Measurements from ENCODE around the gene ANKMY1. TPM values are rescaled to one million over a fixed set of nuclear protein-coding genes. Genes with fewer than 3 reads are reported as not detected.
A peak's percentile ranks its signal among the peaks of the same experiment; 100 is the strongest.

ANKMY1 gene
- total RNA-seq, 1 experiment from 2014 or later, result 2.4 TPM

DNA sequence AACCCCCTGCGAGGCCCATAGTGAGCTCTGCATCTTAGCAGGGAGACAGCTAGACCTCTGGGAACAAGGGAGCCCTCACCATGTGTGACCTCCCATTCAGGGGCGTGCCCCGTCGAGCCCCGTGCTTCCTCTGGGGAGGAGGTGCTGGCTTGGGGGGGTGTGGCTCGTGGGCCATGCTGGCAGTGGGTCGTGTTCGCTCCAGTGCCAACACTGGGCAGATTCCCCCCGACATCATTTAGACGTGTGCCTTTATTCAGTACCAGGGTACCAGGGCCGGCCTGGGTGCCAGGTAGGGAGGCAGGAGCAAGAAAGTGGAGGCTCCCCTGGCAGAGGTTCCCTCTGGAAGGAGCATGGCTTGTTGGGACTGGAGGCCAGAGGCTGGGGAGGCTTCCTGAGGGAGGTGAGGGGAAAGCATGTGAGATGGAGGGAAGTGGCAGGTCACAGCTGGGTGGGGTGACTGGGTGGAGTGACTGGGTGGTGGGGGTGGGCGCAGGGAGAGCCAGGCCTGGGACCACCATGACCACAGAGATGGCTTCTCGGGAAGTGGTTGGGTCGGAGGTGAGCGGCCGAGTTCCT, 107.2 kb downstream of the ANKMY1 start:
- no peak for DNase-seq (ENCODE audit: low read depth)
- in situ Hi-C loops (cut with HindIII; ENCODE audit: low pct_unique_long_range_greater_than_20kb, low sequenced_read_pairs), result no loop called here

DNA sequence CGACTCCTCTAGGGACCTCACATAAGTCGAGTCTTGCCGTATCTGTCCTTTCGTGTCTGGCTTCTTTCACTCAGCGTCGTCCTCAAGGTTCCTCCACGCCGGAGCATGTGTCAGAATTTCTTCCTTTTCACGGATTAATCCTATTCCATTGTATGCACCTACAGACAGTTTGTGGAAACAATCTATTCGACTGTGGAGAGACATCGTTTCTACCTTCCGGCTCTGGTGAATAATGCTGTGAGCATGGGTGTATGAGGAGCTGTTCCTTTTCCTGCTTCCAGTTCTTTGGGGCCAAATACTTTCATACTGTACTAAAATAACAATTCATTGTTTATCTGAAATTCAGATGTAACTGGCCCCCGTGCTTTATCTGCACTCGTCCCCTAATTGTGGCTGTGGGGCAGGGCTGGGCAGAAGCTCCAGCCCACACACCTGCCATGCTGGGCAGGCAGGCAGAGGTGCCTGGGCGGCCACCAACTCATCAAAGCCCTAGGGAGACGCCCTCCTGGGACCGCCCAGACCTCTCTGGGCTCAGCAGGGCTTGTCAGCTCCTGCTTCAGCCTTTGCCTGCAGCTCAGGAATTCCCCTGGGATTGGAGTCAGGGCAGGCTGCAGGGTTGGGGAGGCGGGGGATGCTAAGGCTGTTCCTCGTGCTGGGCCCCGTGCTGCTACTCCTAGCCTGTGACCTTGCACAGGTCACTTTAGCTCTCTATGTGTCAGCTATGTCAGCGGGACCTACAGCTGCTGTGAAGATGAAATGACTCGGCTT, 107.8 kb downstream of the ANKMY1 start:
- in situ Hi-C loops (cut with HindIII; ENCODE audit: low pct_unique_long_range_greater_than_20kb, low sequenced_read_pairs), result no loop called here
- peak; percentile 63 for DNase-seq (ENCODE audit: low read depth)

DNA sequence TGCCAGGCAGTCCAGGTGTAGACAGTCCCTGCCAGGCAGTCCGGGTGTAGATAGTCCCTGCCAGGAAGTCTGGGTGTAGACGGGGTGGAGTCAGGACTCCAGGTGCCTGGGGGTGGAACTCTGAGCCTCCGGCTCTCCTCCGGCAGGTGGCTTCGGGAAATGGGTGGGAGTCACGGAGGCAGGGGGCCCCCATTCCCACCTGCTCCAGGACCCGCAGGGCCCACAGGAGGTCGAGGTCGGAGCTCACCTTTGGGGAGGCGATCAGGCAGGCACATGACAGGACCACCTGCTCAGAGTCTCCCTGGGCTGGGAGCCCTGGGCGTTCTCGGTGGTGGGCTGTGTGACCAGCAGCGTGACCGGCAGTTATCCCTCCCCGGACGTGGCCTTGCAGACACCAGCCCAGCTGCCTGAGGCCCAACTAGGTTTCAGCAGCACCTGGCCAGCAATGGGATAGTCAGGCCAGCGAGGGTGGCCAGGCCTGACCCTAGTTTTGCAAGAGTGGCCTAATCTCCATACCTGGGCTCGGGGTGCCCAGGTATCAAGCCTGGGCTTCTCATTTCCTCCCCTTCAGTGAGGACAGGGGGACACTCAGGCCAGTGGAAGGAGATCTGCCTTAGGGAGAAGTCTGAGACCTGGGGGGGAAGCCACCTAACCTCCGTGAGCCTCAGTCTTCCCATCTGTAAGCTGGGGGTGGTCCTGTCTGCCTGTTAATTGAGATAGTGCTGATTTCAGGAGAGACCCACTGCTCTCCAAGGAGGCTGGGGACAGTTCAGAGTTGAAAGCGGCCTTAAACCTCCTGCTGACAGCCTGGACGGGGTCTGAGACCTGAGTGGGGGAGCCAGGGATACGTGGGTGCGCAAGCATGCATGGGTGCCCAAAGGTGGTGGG, 109.2 kb downstream of the ANKMY1 start:
- no peak for DNase-seq (ENCODE audit: low read depth)
- in situ Hi-C loops (cut with HindIII; ENCODE audit: low pct_unique_long_range_greater_than_20kb, low sequenced_read_pairs), result no loop called here

DNA sequence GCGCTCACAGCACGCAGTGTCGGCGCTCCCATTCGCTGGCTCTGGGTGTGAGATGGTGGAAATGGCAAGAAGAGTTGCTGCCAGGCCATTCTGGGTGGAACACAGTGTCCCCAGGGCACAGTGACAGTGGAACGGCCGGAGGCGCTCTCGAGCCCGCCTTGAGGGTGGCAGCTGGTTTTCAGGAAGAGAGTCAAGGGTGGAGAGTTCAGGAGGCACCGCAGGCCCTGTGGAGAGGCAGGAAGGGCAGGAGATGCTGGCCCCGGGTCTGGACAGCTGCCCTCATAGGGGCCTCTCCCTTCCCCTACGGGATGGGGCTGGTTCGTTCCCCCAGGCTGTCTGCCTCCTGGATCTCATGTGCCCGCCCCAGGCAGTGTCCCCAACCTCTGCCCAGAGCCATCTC, 109.9 kb downstream of the ANKMY1 start:
- no peak for DNase-seq (ENCODE audit: low read depth)
- in situ Hi-C loops (cut with HindIII; ENCODE audit: low pct_unique_long_range_greater_than_20kb, low sequenced_read_pairs), result no loop called here

DNA sequence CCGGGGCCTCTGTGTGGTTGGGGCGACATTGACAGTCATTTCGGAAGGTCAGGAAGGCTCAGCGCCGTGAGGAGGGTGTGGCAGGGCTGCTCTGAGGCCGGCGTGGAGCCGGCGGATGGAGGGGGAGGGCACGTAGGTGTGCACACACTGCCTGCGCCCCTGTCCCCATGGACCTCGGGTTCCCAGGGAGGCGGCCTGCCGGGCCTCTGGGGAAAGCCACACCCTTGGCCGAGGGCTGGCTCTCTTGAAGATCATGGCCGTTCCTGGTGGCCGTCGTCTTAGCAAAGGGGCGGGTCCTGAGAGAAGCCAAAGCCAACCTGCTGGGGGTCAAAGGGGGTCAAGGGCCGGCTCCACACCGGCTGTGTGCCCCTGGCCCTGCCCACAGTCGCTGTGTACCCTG, 110.5 kb downstream of the ANKMY1 start:
- in situ Hi-C loops (cut with HindIII; ENCODE audit: low pct_unique_long_range_greater_than_20kb, low sequenced_read_pairs), result no loop called here
- DNase-seq (ENCODE audit: low read depth), result no peak

DNA sequence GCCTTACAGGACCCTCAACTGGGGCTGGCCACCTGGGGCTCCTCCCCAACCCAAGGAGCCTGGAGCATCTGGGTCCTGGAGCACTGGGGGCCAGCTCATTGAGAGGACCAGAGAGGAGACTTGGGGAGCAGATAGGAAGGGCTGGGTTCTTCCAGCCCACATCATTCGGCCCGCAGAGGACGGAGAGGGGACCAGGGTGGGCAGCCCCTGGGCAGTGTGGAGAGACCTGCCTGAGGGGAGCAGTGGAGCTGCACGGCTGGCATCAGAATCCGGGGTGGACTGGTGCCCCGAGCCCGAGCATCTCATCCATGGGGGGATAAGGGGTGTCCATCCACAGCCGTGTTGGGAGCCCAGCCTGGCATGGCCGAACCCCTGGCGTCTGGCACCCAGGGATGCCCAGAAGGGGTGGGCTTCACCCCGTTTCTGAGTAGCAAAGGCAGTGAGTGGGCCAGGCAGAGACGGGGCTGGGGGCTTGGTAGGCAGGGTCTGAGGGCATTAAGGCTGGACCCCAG, 111.1 kb downstream of the ANKMY1 start:
- no peak for DNase-seq (ENCODE audit: low read depth)
- in situ Hi-C loops (cut with HindIII; ENCODE audit: low pct_unique_long_range_greater_than_20kb, low sequenced_read_pairs), result no loop called here

DNA sequence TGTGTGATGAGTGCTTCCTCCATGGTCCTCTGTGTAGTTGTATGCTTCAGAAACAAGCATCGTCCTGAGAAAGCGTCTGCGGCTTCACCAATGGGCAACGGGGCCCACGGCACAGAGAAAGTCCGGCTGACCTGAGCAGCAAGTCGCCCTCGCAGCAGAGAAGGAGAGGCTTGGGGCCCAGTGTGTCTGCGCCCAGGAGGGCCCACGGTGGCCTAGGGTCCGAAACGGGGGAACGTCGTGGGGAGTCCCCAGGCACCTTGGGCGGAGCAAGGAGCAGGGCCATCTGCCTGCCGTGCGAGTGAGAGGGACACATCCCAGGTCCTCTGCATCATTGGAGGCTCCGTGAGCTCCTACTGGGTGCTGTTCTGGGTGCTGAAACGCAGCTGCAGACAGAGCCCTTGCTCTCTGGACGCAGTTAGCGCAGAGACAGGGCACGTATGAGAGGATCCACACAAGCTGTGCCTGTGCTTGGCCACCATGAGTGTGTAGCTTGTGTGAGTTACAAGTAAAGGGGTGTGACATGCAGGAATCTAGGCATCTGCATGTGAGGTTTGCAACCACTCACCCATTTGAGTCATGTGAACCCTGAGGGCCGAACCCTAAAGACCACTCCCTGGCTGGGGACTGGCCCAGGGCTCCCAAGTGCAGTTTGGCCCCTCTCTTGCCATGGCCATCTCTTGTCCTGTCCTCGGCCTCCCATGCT, 111.7 kb downstream of the ANKMY1 start:
- DNase-seq (ENCODE audit: low read depth), result no peak
- in situ Hi-C loops (cut with HindIII; ENCODE audit: low pct_unique_long_range_greater_than_20kb, low sequenced_read_pairs), result no loop called here

DNA sequence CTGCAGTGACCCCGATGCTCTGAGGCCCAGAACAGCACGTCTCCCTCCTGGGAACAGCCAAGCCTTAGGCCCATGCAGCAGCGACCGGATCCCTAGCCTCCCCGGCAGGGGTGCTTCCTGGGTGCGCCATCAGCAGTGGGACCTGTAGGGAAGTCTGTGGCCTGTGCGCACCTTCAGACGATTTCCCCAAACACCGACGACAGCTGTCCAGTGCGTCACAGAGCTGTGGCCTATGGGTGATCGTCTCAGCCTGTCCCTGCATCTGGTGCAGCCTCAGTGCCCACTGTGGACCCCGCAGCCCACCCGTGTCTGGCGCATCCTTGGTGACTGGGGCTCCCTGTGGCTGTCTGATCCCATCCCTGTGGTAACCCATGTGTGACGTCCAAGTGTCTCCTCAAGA, 113.3 kb downstream of the ANKMY1 start:
- in situ Hi-C loops (cut with HindIII; ENCODE audit: low pct_unique_long_range_greater_than_20kb, low sequenced_read_pairs), result no loop called here
- no peak for DNase-seq (ENCODE audit: low read depth)

DNA sequence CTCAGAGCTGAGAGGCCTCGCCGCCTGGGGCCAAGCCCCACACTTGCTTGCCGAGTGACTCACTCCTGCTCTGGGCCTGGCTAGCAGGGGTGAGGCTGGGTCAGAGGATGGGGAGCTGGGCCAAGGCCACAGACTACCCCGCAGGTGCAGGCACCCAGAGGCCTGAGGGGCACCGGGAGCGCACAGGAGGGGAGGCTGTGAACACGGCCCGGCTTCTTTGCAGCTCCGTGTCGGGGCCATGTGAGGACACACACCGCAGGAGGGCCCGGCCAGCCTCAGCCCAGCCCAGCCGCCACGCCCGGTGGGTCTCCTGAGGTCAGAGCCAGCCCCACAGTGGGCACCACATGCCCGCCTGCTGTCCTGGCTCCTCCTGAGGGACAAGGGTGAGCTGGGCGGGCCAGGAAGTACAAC, 113.9 kb downstream of the ANKMY1 start:
- in situ Hi-C loops (cut with HindIII; ENCODE audit: low pct_unique_long_range_greater_than_20kb, low sequenced_read_pairs), result no loop called here
- DNase-seq (ENCODE audit: low read depth), result no peak

DNA sequence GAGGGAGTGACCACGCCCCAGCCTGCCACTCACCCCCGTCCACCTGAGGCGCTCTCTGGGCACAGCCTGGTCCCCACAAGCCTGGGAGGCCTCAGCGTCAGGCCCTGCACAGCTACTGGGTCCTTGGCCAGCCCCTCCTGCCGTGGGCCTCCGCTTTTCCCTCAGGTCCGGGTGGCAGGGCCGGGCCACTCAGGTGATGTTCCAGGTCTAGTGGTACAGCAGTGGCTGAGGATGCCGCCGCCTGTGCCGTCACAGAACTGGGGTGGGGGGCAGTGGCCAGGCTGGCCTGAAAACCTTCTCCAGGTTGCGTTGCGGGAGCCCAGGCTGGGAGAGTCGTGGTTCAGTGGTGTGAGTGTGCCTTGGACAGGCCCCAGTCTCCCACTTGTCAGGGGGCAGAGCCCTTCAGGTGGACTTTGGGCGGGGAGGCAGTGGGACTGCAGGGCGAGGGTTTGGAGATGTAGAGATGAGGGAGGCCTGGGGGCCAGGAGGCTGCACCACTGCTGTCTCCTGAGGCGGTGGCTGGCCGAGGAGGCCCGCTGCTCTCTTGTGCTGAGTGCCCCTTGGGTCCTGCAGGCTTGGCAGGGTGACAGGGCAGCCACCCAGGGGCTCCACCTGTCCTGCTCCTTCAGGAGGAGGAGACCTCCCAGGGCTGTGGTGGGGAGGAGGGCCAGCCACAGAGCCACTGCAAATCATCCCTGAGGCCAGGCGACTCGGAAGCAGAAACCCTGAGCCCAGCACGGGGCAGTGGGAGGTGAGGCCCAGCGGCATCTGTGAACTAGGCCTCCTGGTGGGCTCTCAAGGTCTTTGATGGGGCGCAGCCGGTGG, 114.7 kb downstream of the ANKMY1 start:
- in situ Hi-C loops (cut with HindIII; ENCODE audit: low pct_unique_long_range_greater_than_20kb, low sequenced_read_pairs), result no loop called here

DNA sequence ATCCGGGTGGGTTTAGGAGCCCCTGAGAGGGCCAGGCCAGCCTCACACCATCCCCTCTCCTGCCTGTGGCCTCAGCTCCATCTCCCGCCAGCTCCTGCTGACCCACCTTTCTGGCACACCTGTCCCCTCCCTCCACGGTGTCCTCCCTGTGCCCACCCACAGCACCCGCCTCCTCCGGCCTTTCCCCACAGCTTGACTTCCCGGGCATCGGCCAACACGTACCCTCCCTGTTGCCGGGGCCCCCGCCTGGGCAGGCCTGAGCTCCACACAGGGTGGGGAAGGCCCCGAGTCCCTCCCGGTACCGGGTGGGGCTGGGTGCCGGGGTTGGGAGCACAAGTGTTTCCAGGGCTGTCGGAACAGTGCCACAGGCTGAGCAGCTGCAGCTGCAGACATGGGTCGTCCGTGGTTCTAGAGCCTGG, 115.8 kb downstream of the ANKMY1 start:
- DNase-seq (ENCODE audit: low read depth), result no peak
- in situ Hi-C loops (cut with HindIII; ENCODE audit: low pct_unique_long_range_greater_than_20kb, low sequenced_read_pairs), result no loop called here

More for the DNA sequence above, 114.7 kb downstream of the ANKMY1 start:
- no peak for DNase-seq (ENCODE audit: low read depth)

DNA sequence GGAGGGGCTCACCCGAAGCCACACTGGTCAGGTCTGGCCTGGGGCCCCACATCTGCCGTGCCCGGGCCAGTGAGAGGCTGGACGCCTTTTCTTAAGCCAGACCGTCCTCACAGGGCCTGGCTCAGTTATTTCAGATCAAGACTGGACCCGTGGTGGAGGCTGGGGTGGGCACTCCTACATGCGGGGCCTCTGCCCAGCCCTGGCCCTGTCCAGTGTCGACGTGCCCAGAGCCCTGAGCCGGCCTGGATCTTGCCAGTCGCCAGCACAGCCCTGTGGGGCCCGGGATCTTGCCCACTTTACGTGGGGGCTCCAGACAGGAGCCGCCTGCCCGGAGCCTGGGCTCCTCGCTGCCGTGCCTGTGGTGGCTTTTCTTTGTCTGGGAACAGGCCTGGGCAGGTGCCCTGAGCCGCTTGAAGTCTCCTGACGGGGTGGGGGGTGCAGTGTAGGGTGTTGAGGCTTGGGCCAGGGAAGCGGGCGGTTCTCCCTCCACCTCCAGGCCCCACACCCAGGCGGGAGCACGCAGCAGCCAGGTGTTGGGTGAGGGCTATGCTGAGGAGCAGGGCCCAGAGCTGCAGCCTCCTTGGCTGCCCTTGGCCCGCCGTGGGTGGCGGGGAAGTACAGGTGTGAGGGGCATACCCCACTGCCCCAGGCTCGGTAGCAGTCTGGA, 116.3 kb downstream of the ANKMY1 start:
- no peak for DNase-seq (ENCODE audit: low read depth)
- in situ Hi-C loops (cut with HindIII; ENCODE audit: low pct_unique_long_range_greater_than_20kb, low sequenced_read_pairs), result no loop called here

DNA sequence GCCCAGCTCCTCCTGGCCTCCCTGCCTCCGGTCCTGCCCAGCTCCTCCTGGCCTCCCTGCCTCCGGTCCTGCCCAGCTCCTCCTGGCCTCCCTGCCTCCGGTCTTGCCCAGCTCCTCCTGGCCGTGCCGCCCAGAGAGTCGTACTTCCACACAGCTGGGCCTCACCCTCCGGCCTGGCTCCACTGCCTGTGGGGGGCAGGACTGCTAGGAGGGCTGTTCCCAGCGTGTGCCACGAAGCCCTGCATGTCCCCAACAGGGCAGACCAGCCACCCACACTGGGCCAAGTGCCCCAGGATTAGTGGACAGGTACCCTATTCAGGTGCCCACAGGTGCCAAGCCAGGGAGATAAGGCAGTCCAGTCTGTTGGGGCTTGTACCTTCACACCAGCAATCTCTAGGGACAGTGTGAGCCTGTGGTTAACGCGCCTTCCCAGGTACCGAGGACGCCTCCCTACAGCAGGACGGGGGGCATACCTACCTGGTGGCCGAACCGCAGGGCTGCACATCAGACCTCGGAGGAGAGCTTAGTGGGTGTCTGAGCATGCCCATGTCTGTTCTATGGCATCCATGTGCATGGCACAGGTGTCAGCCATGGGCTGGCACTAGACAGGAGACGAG, 117.0 kb downstream of the ANKMY1 start:
- no peak for DNase-seq (ENCODE audit: low read depth)
- in situ Hi-C loops (cut with HindIII; ENCODE audit: low pct_unique_long_range_greater_than_20kb, low sequenced_read_pairs), result no loop called here

DNA sequence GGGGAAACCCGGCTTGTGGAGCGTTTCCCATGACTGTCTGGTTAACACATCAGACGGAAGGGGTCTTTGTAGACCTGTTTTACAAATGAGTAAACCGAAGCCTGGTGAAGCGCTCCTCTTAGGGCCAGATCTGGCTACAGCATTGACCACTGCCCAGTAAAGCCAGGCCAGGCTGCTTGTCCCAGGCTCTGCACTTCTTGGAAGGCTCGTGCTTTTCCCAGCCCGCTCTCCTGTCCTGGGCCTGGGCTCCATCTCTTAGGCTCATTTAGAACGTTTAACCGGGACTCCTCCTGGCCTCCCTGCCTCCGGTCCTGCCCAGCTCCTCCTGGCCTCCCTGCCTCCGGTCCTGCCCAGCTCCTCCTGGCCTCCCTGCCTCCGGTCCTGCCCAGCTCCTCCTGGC, 117.5 kb downstream of the ANKMY1 start:
- in situ Hi-C loops (cut with HindIII; ENCODE audit: low pct_unique_long_range_greater_than_20kb, low sequenced_read_pairs), result no loop called here
- DNase-seq (ENCODE audit: low read depth), result no peak

DNA sequence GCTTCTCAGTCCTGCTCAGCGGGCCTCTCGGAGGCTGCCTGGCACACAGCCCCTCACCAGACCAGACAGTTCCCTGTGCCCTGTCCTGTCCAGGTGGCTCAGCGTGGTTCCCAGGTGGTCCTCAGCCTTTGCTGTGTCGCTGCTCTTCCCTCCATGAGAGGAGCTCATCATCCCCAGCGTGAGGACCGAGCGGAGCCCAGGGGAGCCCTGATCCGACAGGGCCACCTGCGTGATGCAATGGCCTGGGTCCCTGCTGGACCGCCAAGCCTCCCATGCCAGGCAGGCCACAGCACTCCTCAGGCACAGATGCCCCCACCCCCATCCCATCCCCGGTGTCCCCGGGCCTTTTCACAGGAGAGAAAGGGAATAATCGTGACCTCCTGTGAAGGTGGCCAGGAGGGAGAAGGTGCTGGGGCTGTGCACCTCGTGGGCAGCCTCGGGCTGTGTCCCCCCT, 118.1 kb downstream of the ANKMY1 start:
- in situ Hi-C loops (cut with HindIII; ENCODE audit: low pct_unique_long_range_greater_than_20kb, low sequenced_read_pairs), result no loop called here

DNA sequence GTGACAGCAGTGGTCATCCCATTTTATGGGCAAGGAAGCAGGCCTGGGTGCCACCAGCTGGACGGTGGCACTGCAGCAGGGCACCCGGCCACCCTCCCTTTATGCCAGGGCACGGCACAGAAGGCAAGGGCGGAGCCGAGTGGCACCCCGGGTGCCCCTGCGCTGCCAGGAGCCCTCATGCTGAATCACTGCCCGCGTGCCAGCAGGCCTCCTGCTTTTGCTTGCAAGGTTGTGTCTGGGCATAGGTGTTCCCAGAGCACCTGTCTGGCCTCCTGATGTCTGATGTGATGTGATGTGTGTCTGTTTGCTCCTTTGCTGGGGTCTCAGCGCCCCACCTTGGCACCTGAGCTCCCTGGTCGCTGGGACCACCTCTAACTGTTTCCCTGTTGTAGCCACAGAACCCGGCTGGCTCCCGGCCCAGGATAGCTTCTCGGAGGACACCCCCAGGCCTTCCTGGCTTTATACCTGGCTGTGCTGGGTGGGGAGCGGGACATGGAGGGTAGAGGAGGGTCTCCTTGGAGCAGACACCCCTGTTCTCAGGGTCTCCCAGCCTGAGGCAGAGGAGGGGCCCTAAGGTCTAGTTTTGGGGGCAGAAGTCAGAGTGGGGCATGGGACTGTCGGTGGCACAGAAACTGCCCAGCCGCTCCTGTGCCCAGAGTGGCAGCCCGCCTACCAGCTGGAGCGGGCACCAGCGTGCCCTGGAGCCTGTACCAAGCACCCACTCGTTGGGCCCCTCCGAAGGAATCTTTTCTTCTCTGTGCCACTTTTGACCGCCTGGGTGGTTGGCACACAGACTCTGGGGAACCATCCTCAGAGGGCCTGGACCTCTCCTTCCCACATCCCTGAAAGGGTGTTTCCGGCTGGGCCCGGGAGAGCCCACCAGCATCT, 118.7 kb downstream of the ANKMY1 start:
- DNase-seq (ENCODE audit: low read depth), result no peak
- in situ Hi-C loops (cut with HindIII; ENCODE audit: low pct_unique_long_range_greater_than_20kb, low sequenced_read_pairs), result no loop called here

More for the DNA sequence above, 118.1 kb downstream of the ANKMY1 start:
- no peak for DNase-seq (ENCODE audit: low read depth)
